Gastroesophageal sphincter (tissue), 3 donors: ENCODE data around the gene KIF17.

ENCODE experiments used
- POLR2A ChIP-seq, 2 donors: fragments of 450-650 bp; IDR thresholded peaks; one replicate each; pipeline ENCODE4 v1.6.1; 2017; ENCODE audit warnings: antibody characterized with exemption in 2 of 2, mild to moderate bottlenecking in 2 of 2, moderate library complexity in 1 of 2
- POLR2AphosphoS5 ChIP-seq: sonication (generic); formaldehyde crosslinking; IDR thresholded peaks from one replicate; pipeline ENCODE4 v1.6.1; 2017; ENCODE audit warnings: antibody characterized with exemption
- TF ChIP-seq, protein P1 (sequence below), 4 experiments: fragments of 200-600 bp in 2 of 4; fragments of 450-650 bp in 2 of 4; sonication (generic) in 1 of 4; IDR thresholded peaks; one replicate each; pipeline ENCODE4 v1.5.1; 2017 to 2019; ENCODE audit warnings: antibody characterized with exemption in 4 of 4, mild to moderate bottlenecking in 2 of 4, moderate library complexity in 2 of 4

DNA sequence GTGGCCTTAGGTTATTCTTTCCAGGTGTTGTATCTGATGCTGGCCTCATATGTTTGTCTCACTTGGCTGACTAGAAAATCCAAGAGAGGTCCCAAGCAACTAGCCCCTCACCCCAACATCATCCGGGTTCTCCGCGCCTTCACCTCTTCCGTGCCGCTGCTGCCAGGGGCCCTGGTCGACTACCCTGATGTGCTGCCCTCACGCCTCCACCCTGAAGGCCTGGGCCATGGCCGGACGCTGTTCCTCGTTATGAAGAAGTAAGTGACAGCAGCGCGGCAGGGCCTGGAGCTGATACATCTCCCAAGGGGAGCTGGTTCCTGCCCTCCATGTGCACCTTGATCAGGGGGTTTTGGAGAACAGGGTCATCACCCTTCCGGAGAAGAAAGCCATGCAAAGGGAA is 73.4 kb downstream of the KIF17 start:
- TF ChIP-seq, protein P1, sequence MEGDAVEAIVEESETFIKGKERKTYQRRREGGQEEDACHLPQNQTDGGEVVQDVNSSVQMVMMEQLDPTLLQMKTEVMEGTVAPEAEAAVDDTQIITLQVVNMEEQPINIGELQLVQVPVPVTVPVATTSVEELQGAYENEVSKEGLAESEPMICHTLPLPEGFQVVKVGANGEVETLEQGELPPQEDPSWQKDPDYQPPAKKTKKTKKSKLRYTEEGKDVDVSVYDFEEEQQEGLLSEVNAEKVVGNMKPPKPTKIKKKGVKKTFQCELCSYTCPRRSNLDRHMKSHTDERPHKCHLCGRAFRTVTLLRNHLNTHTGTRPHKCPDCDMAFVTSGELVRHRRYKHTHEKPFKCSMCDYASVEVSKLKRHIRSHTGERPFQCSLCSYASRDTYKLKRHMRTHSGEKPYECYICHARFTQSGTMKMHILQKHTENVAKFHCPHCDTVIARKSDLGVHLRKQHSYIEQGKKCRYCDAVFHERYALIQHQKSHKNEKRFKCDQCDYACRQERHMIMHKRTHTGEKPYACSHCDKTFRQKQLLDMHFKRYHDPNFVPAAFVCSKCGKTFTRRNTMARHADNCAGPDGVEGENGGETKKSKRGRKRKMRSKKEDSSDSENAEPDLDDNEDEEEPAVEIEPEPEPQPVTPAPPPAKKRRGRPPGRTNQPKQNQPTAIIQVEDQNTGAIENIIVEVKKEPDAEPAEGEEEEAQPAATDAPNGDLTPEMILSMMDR (IDR thresholded peaks at IDR 0.05) = no peak
- no peak for TF ChIP-seq POLR2A (IDR thresholded peaks at IDR 0.05)
- TF ChIP-seq POLR2AphosphoS5 = no peak
